Stimulated activated effector memory CD8-positive, alpha-beta T cell treated with anti-CD3 and anti-CD28 coated beads, Interleukin-12 subunit alpha, Interleukin-12 subunit beta, amount 100 ng/mL, for 72 hours (primary cell): ENCODE results near the gene ZBTB7A.

Source experiments
- ATAC-seq: fragments of 150-1000 bp; cut with Tn5 transposase; 2 replicates; pipeline ENCODE4 v1.10.0; 2021
- DNase-seq, 2 donors: peaks; one replicate each; pipeline ENCODE4 v3.0.0; 2021 to 2022; ENCODE audit warnings: low spot score in 2 of 2
- H3K27ac Mint-ChIP-seq: one replicate; pipeline ENCODE4 v1.8.0; 2022; ENCODE audit warnings: mild to moderate bottlenecking, mixed read lengths
- H3K36me3 Mint-ChIP-seq: one replicate; pipeline ENCODE4 v1.8.0; 2022; ENCODE audit warnings: mild to moderate bottlenecking, mixed read lengths
- H3K4me1 Mint-ChIP-seq: one replicate; pipeline ENCODE4 v1.8.0; 2022; ENCODE audit warnings: mixed read lengths
- H3K4me3 Mint-ChIP-seq: one replicate; pipeline ENCODE4 v1.8.0; 2022; ENCODE audit warnings: mild to moderate bottlenecking, mixed read lengths
- H3K9me3 Mint-ChIP-seq: one replicate; pipeline ENCODE4 v1.8.0; 2022; ENCODE audit warnings: mixed read lengths

Gene ZBTB7A

DNA sequence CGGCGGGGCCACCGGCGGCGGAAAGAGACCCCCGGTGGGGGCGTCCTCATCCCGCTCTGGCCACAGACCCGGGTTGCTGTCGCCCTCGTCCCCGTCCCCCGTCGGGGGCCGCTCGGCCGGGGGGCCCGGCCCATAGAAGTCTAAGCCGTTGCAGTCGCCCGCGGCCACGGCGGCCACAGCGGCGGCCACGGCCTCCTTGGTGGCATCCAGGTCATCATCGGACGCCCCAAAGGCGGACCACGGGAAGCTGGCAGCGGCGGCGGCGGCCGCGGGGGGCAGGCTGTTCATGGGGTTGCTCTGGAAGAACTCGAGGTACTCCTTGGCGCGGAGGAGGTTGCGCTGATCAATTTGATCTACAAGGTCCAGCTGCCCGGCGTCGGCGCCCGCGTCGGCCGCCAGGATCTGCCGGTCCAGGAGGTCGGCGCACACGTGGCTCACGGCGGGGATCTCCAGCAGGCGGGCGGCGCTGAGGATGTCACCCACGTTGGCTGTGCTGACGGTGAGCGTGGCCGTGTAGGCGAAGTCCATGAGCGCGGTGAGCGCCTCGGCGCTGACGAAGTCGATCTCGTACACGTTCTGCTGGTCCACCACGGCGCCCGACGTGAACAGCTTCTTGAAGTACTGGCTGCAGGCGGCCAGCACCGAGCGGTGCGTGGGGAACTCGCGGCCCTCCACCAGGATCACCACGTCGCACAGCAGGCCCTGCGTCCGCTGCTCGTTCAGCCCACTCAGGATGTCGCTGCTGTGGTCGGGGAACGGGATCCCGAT, 12.1 kb downstream of the ZBTB7A start:
- Mint-ChIP-seq H3K4me1 (peaks cover 77% of the 10 kb centered on the region), H3K36me3 (peaks cover 90% of the 10 kb centered on the region), H3K27ac (no peak overlapping the region), H3K4me3 (no peak overlapping the region), H3K9me3 (no peaks in the 10 kb centered on the region)
- no peak for ATAC-seq
- no peak for DNase-seq

DNA sequence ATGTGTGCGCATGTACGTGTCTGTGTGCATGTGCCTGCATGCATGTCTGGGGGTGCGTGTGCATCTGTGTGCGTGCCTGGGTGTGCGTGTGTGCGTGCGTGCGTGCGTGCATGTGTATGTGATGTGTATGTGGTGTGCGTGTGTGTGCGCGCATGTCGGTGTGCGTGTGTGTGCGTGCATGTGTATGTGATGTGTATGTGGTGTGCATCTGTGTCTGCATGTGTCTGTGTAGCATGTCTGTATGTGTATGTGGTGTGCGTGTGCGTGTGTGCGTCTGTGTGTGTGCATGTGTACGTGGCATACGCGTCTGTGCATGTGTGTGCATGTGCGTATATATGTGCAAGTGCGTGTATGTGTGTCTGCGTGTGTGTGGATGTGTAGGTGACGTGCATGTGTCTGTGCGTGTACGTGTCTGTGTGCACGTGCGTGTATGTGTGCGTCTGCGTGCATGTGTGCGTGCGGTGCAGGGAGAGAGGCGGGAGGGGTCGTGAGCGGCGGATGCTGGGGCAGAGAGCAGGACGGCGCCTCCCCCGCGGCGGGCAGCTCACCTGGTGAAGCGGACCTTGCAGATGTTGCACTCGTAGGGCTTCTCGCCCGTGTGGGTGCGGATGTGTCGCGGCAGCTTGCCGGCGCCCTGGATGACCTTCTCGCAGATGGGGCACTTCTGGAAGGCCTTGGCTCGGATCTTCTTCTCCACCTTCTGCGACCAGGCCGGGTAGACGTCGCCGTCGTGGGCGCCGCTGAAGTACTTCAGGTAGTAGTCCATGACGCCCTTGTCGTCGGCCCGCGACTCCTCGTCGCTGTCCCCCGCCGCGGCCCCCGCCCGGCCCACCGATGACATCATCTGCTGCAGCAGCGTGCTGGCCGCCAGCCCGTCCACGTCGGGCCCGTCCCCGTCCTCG, 13.0 kb downstream of the ZBTB7A start:
- Mint-ChIP-seq H3K27ac (peak overlapping the region; percentile 90), H3K9me3 (no peaks in the 10 kb centered on the region), H3K4me3 (peak overlapping the region; percentile 68), H3K4me1 (peaks cover 74% of the 10 kb centered on the region), H3K36me3 (peaks cover 91% of the 10 kb centered on the region)
- DNase-seq, result no peak
- ATAC-seq, result no peak

DNA sequence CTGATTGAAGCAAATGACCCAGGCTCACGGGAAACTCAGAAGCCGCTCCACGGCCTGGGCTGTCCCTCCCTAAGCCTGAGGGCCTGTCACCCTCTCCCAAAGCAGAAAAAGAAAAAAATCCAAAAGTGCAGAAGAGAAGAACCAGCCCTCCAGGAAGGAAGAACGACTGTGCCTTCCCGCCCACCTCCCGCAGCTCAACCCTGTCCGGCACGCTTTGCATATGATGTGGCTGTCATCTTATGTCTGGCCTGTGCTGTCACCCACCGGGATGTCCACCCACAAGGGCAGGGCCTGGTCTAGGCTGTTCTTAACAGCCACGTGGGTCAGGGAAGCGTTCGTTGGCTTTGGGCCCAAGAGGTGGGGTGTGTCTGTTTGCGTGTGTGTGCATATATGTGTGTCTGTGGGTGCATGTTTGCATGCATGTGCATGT, 13.7 kb downstream of the ZBTB7A start:
- ATAC-seq (no peak), DNase-seq (no peak)
- Mint-ChIP-seq H3K4me3 (peak overlapping the region; percentile 68), H3K9me3 (no peaks in the 10 kb centered on the region), H3K27ac (peak overlapping the region; percentile 90), H3K36me3 (peaks cover 92% of the 10 kb centered on the region), H3K4me1 (peaks cover 67% of the 10 kb centered on the region)

DNA sequence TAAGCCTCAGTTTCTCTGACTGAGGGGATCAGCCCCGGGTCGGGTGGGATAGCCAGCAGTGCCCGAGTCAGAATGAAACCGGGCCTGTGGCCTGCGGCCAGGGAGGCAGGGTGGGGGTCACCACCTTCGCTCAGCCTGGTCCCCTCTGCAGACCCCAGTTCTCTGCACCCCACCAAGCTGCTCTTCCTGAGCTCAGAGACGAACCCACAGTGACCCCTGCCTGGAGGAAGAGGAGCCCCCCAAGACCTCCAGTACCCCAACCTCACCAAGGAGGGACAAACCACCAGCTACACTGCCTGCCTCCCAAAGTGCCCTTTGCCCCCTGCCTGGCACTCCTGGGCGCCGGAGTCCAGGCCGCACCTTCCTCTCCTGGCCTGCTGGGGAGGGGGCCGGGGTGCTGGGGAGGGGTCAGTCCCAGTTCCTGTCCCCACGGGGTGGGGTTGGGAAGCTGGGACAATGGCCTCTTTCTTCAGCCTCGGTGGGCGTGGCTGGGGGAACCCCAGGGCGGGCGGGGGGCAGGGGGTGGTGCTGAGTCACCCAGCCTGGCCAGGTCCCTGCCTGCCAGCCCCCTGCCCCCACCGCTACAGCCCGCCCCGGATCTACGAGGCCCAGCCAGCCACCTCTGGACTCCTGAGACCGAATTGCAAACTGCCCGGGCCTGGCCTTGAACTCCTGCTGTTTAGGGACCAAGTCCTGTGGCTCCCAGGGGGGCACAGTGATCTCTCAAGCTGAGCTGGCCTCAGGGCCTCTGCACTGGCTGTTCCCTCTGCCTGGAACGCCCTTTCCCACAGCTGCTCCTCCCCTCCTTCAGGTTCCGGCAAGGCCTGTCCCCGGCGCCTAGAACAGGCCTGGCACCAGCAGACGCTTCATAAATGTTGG, 14.3 kb downstream of the ZBTB7A start:
- peak overlapping the region; percentile 68 for H3K4me3 Mint-ChIP-seq
- ATAC-seq (peak; percentile 73), DNase-seq (peak in 1 of 2 donors; percentile 71)
- H3K36me3 Mint-ChIP-seq, result peaks cover 92% of the 10 kb centered on the region
- H3K9me3 Mint-ChIP-seq, result no peaks in the 10 kb centered on the region
- peak overlapping the region; percentile 90 for H3K27ac Mint-ChIP-seq
- H3K4me1 Mint-ChIP-seq, result peaks cover 61% of the 10 kb centered on the region

DNA sequence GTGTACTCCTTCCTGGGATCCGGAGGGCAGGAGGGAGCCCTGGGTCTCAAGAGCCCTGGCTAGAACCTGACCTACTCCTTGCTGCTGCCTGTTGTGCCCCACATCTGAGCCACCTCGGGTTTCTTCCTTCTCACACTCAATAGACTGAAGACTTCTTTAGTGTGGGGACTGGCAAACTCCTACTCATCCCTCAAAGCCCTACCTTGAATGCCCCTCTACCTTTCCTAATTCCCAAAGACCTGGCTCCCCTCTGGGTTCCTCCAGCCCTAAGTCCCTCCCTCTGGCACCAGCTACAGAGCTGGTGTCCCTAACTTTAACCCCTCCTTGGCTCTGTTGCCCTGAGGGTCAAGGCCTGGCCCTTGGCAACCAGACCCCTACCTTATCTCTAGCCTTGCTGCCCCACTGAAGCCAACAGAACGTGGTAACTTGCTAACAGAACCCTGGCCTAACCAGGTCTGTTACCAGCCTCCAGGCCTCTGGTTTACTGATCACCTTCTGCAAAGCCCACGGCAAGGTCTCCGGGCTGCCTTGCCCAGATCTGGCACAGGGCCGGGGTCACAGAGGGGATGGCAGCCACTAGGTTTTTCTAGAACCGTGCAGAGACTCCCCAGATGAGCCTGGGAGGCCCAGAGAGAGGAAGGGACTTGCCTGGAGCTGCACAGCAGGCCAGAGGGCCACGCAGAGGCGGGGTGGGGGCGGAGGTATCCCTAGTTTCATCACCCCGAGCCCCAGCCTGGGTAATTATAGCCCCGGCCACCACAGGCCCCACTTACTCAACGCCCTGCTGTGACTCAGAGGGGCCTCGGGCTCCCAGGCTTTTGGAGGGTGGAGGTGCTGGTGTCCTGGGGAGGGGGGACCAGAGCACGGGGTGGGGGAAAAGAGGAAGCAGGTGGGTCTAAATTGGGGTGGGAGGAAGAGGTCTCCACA, 15.3 kb downstream of the ZBTB7A start:
- H3K4me3 Mint-ChIP-seq, result peak overlapping the region; percentile 68
- DNase-seq (peak; percentile 43 to 69), ATAC-seq (peak; percentile 94)
- no peaks in the 10 kb centered on the region for H3K9me3 Mint-ChIP-seq
- H3K4me1 Mint-ChIP-seq, result peaks cover 56% of the 10 kb centered on the region
- H3K36me3 Mint-ChIP-seq, result peaks cover 92% of the 10 kb centered on the region
- H3K27ac Mint-ChIP-seq, result peak overlapping the region; percentile 78

- no peak for DNase-seq
- H3K9me3 Mint-ChIP-seq, result no peaks in the 10 kb centered on the region
- H3K36me3 Mint-ChIP-seq, result peaks cover 93% of the 10 kb centered on the region
- ATAC-seq, result no peak
- peak overlapping the region; percentile 11 for H3K4me3 Mint-ChIP-seq
- peak overlapping the region; percentile 78 for H3K27ac Mint-ChIP-seq
- H3K4me1 Mint-ChIP-seq, result peaks cover 44% of the 10 kb centered on the region
These were observed 17.3 kb downstream of the ZBTB7A start for GRCh38 chr19:4049432-4049831.

DNA sequence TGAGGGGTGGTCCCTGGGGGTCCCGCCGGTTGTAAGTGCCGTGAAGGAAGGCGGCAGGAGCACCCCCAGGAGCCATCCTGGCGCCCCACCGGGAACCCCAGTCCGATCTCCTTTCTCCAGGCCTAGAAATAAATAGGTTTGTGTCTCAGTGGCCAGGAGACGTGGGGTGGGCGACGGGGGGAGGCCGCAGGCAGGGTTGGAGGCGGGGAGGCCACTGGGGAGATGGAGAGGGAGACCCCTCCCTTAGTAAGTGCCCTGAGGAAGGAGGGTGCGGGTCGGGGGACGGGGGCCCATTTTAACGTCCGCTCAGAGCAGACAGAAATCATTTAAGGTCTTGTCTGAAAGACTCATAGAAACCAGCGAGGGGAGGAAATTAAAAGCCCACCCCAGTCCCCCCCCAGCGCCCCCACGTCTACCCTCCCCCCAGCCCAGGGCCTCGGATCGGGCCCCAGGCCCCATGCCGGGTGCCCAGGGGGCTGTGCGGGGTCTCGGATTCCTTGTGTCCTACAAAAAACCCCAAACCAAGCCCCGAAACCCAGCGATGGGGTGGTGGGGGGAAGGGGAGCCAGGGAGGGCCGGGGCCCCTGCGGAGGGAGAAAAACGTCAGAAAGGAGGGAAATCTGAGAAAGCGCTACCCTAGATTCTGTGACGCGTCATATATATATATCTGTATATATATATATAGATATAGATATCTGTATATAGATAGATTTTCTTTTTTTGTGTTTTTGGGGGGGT, 19.6 kb downstream of the ZBTB7A start:
- Mint-ChIP-seq H3K4me3 (no peak overlapping the region), H3K9me3 (no peaks in the 10 kb centered on the region), H3K27ac (peak overlapping the region; percentile 84), H3K4me1 (peaks cover 26% of the 10 kb centered on the region), H3K36me3 (peaks cover 100% of the 10 kb centered on the region)
- DNase-seq (no peak), ATAC-seq (no peak)

DNA sequence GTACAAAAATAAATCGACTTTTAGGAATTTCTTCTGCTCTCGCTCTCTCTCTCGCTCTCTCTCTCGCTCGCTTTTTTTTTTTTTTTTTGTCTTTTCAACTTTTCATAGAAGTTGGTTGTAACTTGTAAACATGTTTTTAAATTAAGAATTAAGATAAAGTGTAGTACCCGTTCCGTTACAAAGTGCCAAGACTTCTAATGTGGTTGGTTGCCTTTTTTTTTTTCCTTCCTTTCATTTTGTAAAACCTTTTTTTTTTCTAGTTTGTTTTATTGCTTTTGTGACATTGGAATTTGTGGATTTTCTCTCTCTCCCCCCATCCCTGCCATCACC, 20.4 kb downstream of the ZBTB7A start:
- no peak overlapping the region for H3K4me3 Mint-ChIP-seq
- peaks cover 100% of the 10 kb centered on the region for H3K36me3 Mint-ChIP-seq
- no peak for ATAC-seq
- no peak for DNase-seq
- H3K27ac Mint-ChIP-seq, result peak overlapping the region; percentile 84
- H3K4me1 Mint-ChIP-seq, result peaks cover 18% of the 10 kb centered on the region
- no peaks in the 10 kb centered on the region for H3K9me3 Mint-ChIP-seq

DNA sequence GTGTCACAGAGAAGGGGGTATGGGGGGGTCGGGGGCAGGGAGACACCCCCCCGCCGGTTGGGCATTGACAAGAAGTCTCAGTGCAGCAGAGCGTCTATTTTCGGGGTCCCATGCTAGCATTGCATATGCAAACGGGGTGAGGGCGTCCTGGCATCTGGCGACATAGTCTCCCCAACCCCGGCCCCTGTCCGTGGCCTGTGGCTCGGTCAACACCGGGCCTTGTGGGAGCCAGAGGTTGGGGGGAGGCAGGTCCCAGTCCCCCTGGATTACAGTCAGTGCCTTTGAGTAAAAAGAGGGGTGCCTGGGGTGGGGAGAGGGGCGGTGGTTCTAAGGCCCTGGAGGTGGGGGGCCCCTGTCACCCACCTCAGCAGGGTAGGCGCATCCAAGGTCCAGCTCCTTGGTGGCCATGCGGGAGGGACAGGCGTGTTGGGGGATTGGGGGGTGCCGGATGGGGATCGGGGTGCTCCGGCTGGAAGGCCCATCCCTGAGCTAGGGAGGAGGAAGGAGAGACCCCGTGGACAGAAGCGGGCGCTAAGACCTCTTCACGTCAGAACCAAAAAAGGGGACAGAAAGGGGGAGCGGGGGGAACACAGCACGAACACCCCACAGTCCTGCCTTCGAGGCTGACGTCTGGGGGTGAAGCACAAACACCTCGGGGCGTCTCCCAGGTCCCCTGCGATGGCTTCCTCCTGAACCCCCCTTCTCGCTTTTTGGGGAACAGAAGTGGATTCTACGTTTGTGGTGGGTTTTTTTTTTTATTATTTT, 20.9 kb downstream of the ZBTB7A start:
- H3K4me3 Mint-ChIP-seq, result no peak overlapping the region
- peaks cover 100% of the 10 kb centered on the region for H3K36me3 Mint-ChIP-seq
- no peak for ATAC-seq
- H3K9me3 Mint-ChIP-seq, result no peaks in the 10 kb centered on the region
- no peak for DNase-seq
- H3K27ac Mint-ChIP-seq, result peak overlapping the region; percentile 84
- H3K4me1 Mint-ChIP-seq, result peaks cover 13% of the 10 kb centered on the region

GRCh38 chr19:4044990-4045465, 21.7 kb downstream of the ZBTB7A start:
- Mint-ChIP-seq H3K4me1 (peaks cover 7% of the 10 kb centered on the region), H3K4me3 (no peak overlapping the region), H3K9me3 (no peaks in the 10 kb centered on the region), H3K27ac (peak overlapping the region; percentile 84), H3K36me3 (peaks cover 99% of the 10 kb centered on the region)
- no peak for ATAC-seq
- DNase-seq, result no peak

DNA sequence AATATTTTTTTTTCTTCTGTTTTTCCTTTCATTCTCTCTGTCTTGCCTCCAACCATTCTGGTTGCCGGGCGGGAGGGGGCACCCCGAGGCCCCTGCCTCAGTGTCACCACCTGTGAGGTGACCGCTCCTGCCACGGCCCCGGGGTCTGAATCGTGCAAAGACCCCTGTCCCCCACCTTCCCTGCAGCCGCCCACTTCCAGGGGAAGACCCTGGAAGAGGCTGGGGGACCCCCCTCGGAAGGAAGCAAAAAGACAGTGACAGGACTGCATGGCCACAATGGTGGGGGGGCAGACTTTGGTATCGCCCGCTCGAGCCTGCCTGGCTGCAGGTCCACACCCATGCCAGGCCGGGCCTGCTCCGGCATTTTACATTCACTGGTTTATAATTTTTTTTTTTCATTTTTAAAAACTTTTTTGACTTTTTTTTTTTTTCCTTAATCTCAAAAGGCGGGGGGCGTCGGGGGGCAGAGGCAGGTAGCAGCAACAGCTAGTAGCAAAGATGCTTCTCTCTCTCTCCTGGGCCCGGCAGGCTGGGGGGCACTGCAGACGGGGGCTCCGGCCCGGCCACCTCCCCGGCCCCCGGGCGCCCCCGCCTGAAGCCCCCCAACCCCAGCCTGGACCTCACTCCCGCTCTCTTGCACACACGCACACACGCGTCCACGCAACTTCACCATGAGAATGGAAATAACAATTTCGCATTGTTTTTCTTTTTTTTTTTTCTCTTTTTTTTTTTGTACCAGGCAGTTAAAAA, 22.6 kb downstream of the ZBTB7A start:
- Mint-ChIP-seq H3K4me3 (no peak overlapping the region), H3K4me1 (no peaks in the 10 kb centered on the region), H3K27ac (peak overlapping the region; percentile 84), H3K36me3 (peaks cover 99% of the 10 kb centered on the region), H3K9me3 (no peaks in the 10 kb centered on the region)
- ATAC-seq, result no peak
- no peak for DNase-seq

DNA sequence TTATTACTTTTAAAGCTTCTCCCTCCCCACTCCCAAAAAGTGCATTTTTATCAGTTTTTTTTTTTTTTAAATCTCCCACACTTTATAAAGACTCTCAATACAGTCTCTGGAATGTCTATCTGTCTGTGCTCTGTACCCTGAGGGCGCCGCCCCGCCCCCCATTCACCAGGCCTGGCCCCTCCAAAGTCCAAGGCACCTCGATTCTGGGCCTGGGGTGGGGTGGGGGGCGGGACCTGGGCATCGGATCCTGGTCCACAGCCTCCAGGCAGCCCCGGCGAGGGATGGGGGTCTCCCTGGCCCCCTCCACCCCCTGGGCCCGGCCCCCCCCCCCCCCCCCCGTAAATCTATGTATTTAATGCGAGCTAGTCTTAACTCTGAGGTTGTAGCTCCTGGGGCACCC, 23.3 kb downstream of the ZBTB7A start:
- peak overlapping the region; percentile 82 for H3K27ac Mint-ChIP-seq
- no peaks in the 10 kb centered on the region for H3K9me3 Mint-ChIP-seq
- no peak for ATAC-seq

More for the DNA sequence above, 23.3 kb downstream of the ZBTB7A start:
- Mint-ChIP-seq H3K4me1 (no peaks in the 10 kb centered on the region), H3K4me3 (no peak overlapping the region), H3K36me3 (peaks cover 99% of the 10 kb centered on the region)
- DNase-seq, result no peak
